Measurements from ENCODE around the gene GPN1.
"Not testable (repeated sequence)": the region's sequence is repeated elsewhere in the genome, so short reads cannot be mapped to it uniquely, and the experiment has no call there.

The GPN1 gene

GRCh38 chr2:27628767-27629709 is at the start of gene GPN1, which contains the start of gene CCDC121:
TSS of gene GPN1 (plus strand) at chr2:27629050. CDS start at chr2:27629059, 9 bp downstream.
TSS of gene CCDC121 (minus strand) at chr2:27629012. CDS start at chr2:27627799, 1,213 bp downstream.
- peak; percentile 73 for DNase-seq (ENCODE audit: low read depth)

- DNase-seq (ENCODE audit: low read depth), result no peak
These were observed 47.3 kb upstream of the GPN1 start for GRCh38 chr2:27581417-27582128.

GRCh38 chr2:27582129-27582694 is 46.6 kb upstream of the GPN1 start:
- DNase-seq (ENCODE audit: low read depth), result no peak

DNA sequence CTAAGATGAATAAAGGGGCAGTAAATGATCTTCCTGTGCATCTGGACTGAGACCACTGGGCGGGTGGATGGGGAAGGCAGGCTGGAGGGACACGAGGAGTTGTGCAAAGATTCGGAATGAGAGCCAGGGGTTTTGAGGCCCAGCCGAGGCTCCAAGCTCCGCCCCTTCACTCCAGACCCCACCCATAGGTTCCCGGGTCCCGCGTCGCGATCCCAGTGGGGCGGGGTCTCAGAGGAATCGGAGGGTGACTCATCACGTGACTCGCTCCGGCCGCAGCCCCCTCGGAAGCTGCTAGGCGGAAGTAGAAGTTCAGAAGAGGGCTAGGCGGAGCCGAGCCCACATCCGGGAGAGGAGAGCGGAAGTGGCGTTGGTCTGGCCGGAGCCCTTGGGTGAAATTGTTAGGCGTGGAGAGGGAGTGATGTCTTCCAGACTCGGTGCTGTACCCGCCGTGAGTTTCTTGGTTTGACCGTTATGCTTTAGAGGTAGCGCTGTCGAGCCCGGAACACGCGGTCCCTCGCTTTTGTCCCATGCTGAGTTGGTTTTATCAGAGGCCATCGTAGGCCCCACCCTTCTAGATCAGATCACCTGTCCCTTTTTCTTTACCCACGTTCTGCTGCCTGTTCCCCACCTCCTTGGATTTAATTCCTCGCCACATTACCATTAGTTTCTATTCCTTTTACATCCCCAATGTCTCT is 46.0 kb upstream of the GPN1 start, which contains the start of gene ZNF512:
ZNF512 (plus strand) TSS at position 348 of the 695 bp plus-strand sequence; CDS start at position 419, 71 bp downstream.
- peak; percentile 65 for DNase-seq (ENCODE audit: low read depth)

- no peak for DNase-seq (ENCODE audit: low read depth)
These were observed 45.4 kb upstream of the GPN1 start for GRCh38 chr2:27583390-27583915.

- DNase-seq (ENCODE audit: low read depth), result no peak
These were observed 44.3 kb upstream of the GPN1 start for GRCh38 chr2:27584597-27584996.

DNA sequence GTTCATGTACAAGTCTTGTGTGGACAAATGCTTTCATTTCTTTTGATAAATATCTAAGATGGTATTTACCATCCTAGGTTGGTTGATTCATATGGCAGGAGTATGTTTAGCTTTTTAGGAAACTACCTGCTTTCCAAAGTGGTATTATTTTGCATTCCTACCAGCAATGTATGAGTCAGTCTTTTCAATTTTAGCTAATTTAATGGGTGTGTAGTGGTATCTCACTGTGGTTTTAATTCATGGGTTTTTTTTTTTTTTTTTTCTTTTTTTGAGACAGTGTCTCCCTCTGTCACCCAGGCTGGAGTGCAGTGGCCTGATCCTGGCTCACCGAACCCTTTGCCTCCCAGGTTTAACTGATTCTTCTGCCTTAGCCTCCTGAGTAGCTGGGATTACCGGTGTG is 41.8 kb upstream of the GPN1 start:
- no peak for DNase-seq (ENCODE audit: low read depth)

DNA sequence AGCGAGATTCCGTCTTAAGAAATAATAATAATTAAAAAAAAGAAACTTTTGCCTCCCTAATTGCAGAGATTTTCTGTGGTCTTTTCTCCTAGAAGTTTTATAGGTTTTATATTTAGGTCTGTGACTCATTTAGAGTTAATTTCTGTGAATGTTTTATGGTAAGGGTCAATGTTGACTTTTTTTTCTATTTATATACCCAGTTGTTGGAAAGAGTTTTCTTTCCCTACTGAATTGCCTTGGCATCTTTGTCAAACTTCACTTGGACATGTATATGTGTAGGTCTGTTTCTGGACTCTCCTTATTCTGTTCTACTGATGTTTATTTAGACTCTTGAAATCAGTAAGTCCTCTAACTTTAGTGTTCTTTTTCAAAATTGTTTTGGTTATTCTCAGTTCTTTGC is 40.5 kb upstream of the GPN1 start:
- no peak for DNase-seq (ENCODE audit: low read depth)

- DNase-seq (ENCODE audit: low read depth), result no peak
These were observed 37.1 kb upstream of the GPN1 start for GRCh38 chr2:27591745-27592144.

- DNase-seq (ENCODE audit: low read depth), result no peak
These were observed 35.6 kb upstream of the GPN1 start for GRCh38 chr2:27593240-27593639.

DNA sequence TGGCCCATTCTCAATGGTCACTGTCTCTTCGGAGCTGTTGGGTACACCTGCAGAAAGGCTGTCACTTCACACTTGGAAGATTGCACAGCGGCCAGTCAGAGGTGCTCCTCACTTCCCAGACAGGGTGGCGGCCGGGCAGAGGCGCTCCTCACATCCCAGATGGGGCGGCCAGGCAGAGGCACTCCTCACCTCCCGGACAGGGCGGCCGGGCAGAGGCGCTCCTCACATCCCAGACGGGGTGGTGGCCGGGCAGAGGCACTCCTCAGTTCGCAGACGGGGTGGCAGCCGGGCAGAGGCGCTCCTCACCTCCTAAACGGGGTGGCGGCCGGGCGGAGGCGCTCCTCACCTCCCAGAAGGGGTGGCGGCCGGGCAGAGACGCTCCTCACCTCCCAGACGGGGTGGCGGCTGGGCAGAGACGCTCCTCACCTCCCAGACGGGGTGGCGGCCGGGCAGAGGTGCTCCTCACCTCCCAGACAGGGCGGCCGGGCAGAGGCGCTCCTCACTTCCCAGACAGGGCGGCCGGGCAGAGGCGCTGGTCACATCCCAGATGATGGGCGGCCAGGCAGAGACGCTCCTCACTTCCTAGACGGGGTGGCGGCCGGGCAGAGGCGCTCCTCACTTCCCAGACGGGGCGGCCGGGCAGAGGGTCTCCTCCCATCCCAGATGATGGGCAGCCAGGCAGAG is 34.7 kb upstream of the GPN1 start:
- not testable (repeated sequence) for DNase-seq (ENCODE audit: low read depth)

DNA sequence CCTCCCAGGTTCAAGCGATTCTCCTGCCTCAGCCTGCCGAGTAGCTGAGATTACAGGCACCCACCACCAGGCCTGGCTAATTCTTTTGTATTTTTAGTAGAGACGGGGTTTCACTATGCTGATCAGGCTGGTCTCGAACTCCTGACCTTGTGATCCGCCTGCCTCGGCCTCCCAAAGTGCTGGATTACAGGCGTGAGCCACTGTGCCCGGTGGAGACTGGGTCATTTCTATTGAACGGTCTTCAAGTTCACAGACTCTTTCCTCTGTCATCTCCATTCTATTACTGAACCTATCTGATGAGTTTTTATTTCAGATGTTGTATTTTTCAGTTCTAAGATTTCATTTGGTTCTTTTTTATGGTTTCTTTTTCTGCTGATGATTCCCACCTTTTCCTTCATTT is 33.4 kb upstream of the GPN1 start:
- DNase-seq (ENCODE audit: low read depth), result not testable (repeated sequence)

DNA sequence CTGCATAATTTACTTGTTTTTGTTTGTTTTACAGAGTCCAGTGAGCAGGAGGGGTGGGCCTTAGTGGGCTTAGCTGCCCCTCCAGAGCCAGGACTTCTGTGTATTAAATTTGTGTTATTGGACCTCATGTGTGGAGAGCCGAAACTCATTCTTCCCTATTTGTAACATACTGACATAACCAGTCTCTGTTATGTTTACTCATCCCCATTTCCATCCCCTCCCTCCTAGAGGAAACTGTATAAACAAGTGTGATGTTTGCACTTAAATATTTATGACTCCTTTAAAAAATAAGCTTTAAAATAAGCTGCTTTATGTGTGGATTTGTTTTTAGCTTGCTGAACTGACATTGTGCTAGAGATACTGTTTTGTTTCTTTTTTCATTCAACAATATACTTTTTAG is 32.2 kb upstream of the GPN1 start:
- DNase-seq (ENCODE audit: low read depth), result no peak

DNA sequence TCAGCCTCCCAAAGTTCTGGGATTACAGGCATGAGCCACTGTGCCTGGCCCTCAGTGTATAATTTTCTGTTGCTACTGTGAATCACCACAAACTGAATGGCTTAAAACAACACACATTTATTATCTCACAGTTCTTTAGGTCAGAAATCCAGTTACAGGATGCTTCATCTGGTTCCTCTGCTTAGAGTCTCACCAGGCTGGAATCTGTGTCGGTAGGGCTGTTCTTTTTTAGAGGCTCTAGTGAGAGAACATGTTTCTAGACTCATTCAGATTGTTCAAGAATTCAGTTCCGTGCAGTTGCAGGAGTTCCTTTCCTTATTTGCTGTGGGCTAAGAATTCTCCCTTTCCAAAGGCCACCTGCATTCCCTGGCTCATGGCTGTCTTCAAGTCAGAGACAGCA is 22.2 kb upstream of the GPN1 start:
- no peak for DNase-seq (ENCODE audit: low read depth)

GRCh38 chr2:27613985-27614384 is 14.9 kb upstream of the GPN1 start:
- DNase-seq (ENCODE audit: low read depth), result no peak

- no peak for DNase-seq (ENCODE audit: low read depth)
These were observed 13.5 kb upstream of the GPN1 start for GRCh38 chr2:27615316-27615715.

GRCh38 chr2:27621524-27621923 is 7.3 kb upstream of the GPN1 start:
- DNase-seq (ENCODE audit: low read depth), result no peak

DNA sequence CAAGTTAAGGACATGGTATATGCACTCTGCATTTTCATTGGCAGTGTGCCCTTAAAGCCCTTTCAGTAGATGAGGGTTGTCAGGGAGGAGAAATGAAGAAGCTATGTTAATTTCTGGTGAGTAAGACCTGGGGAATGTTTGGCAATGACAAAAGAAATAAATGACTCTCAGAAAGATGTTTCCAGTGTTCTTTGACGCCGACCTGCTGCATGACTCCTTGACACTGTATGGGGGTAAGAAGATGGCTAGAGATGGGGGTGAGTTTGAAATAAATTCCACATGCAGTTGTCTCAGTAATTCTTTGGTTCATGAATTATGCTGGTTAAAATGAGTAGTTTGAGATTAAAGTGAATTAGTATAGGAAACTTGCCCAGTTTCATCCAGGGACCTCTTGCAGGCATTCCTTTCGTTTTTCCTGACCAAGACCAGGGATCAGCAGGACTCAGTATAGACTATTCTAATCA is 5.9 kb upstream of the GPN1 start:
- no peak for DNase-seq (ENCODE audit: low read depth)

DNA sequence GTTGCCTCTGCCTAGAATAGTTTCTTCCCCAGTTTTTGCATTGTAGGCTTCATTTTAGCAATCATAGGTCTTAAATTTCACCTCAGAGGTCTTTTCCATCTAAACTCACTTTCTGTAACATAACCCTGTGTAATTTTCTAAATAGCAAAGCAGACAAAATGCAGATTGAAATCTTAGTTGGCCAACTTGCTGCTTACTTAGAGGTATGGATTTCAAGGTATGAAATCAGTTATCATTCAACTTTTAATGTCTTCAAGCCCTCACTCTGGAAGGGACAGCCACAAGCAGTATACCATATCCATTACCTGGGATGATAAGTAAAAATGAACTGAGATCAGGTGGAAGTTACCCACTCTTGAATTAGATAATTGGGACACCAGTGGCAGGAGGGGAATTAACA is 3.9 kb upstream of the GPN1 start:
- DNase-seq (ENCODE audit: low read depth), result no peak

DNA sequence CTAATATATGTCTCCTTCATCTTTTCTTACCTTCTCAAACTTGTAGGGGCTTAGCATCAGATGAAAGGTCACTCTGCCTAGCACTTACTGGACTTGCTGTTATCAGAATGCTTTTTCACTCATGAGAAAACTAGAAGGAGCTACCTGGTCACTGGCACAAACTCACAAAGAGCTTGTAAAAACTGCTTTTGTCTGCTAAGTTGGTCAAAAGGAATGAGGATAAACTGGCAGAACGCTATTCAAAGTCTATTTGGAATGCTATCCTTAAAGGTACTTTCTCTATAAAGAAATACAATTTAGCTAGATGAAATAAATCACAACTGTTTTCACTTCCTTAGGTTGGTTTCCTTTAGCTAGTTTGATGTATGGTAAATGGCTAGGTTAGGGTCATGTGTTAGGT is 2.5 kb upstream of the GPN1 start:
- not testable (repeated sequence) for DNase-seq (ENCODE audit: low read depth)

DNA sequence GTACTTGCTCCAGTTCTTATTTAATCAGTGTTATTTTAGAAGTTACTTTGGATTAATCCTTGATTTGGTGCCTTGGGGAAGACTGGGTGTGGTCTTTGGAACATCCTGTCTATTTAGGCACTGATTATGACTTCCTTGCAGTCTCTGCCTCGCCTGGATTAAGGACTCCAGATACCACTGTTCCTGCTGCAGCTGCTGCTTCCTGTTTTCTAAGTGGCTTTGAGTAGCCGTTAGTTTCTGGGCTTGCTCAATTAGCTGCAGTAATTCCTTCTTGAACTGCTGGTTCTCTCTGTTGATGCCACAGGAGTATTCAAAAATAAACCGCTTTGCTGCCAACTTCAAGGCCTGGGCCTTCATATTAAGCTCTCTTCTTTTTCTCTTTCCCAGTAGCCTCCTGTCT is 1.9 kb upstream of the GPN1 start:
- DNase-seq (ENCODE audit: low read depth), result not testable (repeated sequence)
